Measurements from ENCODE around the gene GCKR. TPM values are rescaled to one million over a fixed set of nuclear protein-coding genes. Genes with fewer than 3 reads are reported as not detected.
A peak's percentile ranks its signal among the peaks of the same experiment; 100 is the strongest.

Gene GCKR
- total and polyA plus RNA-seq, 2 of the 13 experiments (the other 11 are each of a cell fraction or from before 2014, with no cell fraction given): 15.2 to 48.3 TPM

GRCh38 chr2:27496357-27497287, at the start of gene GCKR (continued):
- TF ChIP-seq PAXIP1 (CRISPR knock-in tag; conservative IDR thresholded peaks at IDR 0.05) (peak; percentile 91), ZNF562 (CRISPR knock-in tag; IDR thresholded peaks at IDR 0.05; ENCODE audit: borderline replicate concordance) (no peak), ZNF878 (CRISPR knock-in tag; IDR thresholded peaks at IDR 0.05) (peak; percentile 98; the same call in 1 of the 2 replicates), ZNF781 (CRISPR knock-in tag; IDR thresholded peaks at IDR 0.05; ENCODE audit: borderline replicate concordance, not compliant biosample characterization) (peak; percentile 88), HNF4G (IDR thresholded peaks at IDR 0.05; ENCODE audit: borderline replicate concordance, low read depth, low read length) (peak; percentile 48; the same call in 1 of the 2 replicates), HNF4G (CRISPR knock-in tag; IDR thresholded peaks at IDR 0.05; ENCODE audit: borderline replicate concordance, low read depth) (peak; percentile 86), BRF2 (CRISPR knock-in tag; IDR thresholded peaks at IDR 0.05) (0 out of 2 replicates have a peak, but pooled peaks have one; percentile 39), NFE2 (CRISPR knock-in tag; IDR thresholded peaks at IDR 0.05) (peak; percentile 60; the same call in 1 of the 2 replicates), ZNF503 (CRISPR knock-in tag; IDR thresholded peaks at IDR 0.05) (no peak), BORCS8-MEF2B (CRISPR knock-in tag; IDR thresholded peaks at IDR 0.05) (peak; percentile 85; the same call in 1 of the 2 replicates), LBX2 (CRISPR knock-in tag; IDR thresholded peaks at IDR 0.05; ENCODE audit: borderline replicate concordance) (no peak; the same call in 1 of the 2 replicates), GLI4 (CRISPR knock-in tag; IDR thresholded peaks at IDR 0.05; ENCODE audit: borderline replicate concordance) (peak; percentile 26; the same call in 1 of the 2 replicates), PAWR (CRISPR knock-in tag; IDR thresholded peaks at IDR 0.05; ENCODE audit: borderline replicate concordance) (no peak), HOMEZ (CRISPR knock-in tag; IDR thresholded peaks at IDR 0.05; ENCODE audit: low read depth) (no peak)

All from HepG2 (cell line).